Measurements from ENCODE around the gene NKIRAS1. TPM values are rescaled to one million over a fixed set of nuclear protein-coding genes. Genes with fewer than 3 reads are reported as not detected.

The NKIRAS1 gene
- total and polyA plus RNA-seq, 8 donors, result 8.8 to 19.7 (median 14.5) TPM

GRCh38 chr3:23926736-23927135, 9.9 kb upstream of the NKIRAS1 start:
- intact Hi-C loops (cut with DNase I), result no loop called here
- TF ChIP-seq, protein P1, sequence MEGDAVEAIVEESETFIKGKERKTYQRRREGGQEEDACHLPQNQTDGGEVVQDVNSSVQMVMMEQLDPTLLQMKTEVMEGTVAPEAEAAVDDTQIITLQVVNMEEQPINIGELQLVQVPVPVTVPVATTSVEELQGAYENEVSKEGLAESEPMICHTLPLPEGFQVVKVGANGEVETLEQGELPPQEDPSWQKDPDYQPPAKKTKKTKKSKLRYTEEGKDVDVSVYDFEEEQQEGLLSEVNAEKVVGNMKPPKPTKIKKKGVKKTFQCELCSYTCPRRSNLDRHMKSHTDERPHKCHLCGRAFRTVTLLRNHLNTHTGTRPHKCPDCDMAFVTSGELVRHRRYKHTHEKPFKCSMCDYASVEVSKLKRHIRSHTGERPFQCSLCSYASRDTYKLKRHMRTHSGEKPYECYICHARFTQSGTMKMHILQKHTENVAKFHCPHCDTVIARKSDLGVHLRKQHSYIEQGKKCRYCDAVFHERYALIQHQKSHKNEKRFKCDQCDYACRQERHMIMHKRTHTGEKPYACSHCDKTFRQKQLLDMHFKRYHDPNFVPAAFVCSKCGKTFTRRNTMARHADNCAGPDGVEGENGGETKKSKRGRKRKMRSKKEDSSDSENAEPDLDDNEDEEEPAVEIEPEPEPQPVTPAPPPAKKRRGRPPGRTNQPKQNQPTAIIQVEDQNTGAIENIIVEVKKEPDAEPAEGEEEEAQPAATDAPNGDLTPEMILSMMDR (IDR thresholded peaks at IDR 0.05), result no peak

DNA sequence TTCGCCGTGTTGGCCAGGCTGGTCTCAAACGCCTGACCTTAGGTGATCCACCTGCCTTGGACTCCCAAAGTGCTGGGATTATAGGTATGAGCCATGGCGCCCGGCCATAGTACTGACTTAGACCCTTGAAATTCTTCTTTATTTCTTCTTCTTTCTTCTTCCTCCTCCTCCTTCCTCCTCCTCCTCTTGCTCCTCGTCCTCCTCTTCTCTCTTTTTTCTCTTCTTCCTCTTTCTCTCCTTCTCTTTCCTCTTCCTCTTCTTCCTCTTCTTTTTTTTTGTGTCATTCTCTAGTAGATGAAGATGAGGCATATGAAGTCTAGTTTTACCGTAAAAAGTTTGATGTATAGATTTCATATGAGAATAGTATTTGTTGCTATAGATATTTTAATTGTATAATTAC, 9.5 kb upstream of the NKIRAS1 start:
- TF ChIP-seq, protein P1 (IDR thresholded peaks at IDR 0.05), result no peak
- Histone ChIP-seq H3K9me3 (no peaks in the 10 kb centered on the region), H3K27me3 (no peaks in the 10 kb centered on the region), H3K4me3 (no peak overlapping the region), H3K27ac (no peak overlapping the region), H3K36me3 (peaks cover 0 to 16% of the 10 kb centered on the region in 2 donors), H3K4me1 (peaks cover 0 to 3% of the 10 kb centered on the region in 2 donors)
- ATAC-seq, result no peak
- no peak for DNase-seq
- intact Hi-C loops (cut with DNase I), result no loop called here

More at GRCh38 chr3:23926736-23927135, 9.9 kb upstream of the NKIRAS1 start:
- H3K36me3 ChIP-seq, result peaks cover 0 to 11% of the 10 kb centered on the region in 2 donors
- no peaks in the 10 kb centered on the region for H3K9me3 ChIP-seq
- no peak overlapping the region for H3K4me3 ChIP-seq
- H3K27ac ChIP-seq, result no peak overlapping the region
- H3K4me1 ChIP-seq, result peaks cover 0 to 3% of the 10 kb centered on the region in 2 donors
- H3K27me3 ChIP-seq, result no peaks in the 10 kb centered on the region
- DNase-seq (no peak), ATAC-seq (no peak)

DNA sequence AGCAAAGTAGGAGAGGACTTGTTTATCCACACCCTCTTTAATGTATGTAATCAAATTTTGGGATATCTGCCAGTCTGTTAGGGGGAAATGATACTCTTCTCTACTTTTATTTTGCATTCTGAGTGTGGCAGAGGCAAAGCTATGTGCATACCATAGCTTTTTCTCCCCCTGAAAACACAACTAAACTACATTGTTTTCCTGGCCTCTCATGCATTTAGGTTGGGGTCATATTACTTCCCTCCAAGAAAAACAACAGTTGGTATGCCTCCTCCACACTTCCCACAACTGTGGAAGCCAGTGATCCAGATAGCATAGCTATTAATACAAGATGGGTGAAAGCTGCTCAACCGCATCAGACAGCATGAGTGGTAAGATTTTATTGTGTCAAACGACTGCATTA, 7.0 kb upstream of the NKIRAS1 start:
- Histone ChIP-seq H3K27ac (no peak overlapping the region), H3K27me3 (no peaks in the 10 kb centered on the region), H3K36me3 (peaks cover 0 to 41% of the 10 kb centered on the region in 2 donors), H3K4me3 (no peak overlapping the region), H3K9me3 (no peaks in the 10 kb centered on the region), H3K4me1 (peaks cover 2 to 18% of the 10 kb centered on the region in 2 donors)
- DNase-seq (peak in 2 of 4 donors; percentile 64 to 75), ATAC-seq (no peak)
- TF ChIP-seq, protein P1 (IDR thresholded peaks at IDR 0.05), result no peak
- intact Hi-C loops (cut with DNase I), result no loop called here

- DNase-seq, result no peak
- H3K27me3 ChIP-seq, result no peaks in the 10 kb centered on the region
- ATAC-seq, result no peak
- no peak overlapping the region for H3K27ac ChIP-seq
- TF ChIP-seq, protein P1 (IDR thresholded peaks at IDR 0.05), result no peak
- H3K36me3 ChIP-seq, result peaks cover 0 to 51% of the 10 kb centered on the region in 2 donors
- peaks cover 10 to 25% of the 10 kb centered on the region in 2 donors for H3K4me1 ChIP-seq
- intact Hi-C loops (cut with DNase I), result no loop called here
- no peaks in the 10 kb centered on the region for H3K9me3 ChIP-seq
- H3K4me3 ChIP-seq, result no peak overlapping the region
Observed at GRCh38 chr3:23921052-23921511, 4.3 kb upstream of the NKIRAS1 start.

DNA sequence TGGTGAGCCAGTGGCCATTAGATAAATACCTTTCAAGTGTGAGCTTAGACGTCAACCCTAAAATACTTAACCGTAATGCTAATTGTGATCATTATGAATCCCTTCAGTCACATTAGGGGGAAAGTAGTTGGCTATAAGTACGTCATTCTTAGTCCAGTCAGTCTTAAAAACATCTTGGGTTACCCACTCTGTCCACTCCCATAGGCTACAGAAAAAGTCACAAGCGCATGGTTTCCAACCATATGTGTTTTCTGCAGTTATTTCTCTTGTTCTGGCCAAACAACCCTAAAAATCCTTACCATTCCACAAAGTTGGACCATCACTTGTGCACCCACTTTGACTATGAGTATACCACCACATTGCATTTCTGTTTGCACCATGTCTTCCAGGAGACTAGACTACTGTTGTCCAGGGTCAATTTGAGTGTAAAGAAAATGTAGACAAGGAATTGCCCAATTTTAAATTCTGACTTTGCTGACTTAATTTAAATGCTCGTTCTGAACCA, 3.4 kb upstream of the NKIRAS1 start:
- ATAC-seq (no peak), DNase-seq (no peak)
- Histone ChIP-seq H3K4me1 (peaks cover 12 to 34% of the 10 kb centered on the region in 2 donors), H3K36me3 (peaks cover 0 to 51% of the 10 kb centered on the region in 2 donors), H3K27me3 (no peaks in the 10 kb centered on the region), H3K9me3 (no peaks in the 10 kb centered on the region), H3K4me3 (peak overlapping the region in 1 of 2 donors; percentile 86), H3K27ac (no peak overlapping the region)
- TF ChIP-seq, protein P1 (IDR thresholded peaks at IDR 0.05), result no peak
- intact Hi-C loops (cut with DNase I), result no loop called here
